Measurements from ENCODE around the gene GARIN3.
A peak's percentile ranks its signal among the peaks of the same experiment; 100 is the strongest.

GARIN3 gene

GRCh38 chr5:157193699-157194424 is 27.8 kb upstream of the GARIN3 start:
- H3K4me2 ChIP-seq (ENCODE audit: insufficient read depth, low read length) = peak overlapping the region; percentile 37; the same call in 1 of the 2 replicates
- peaks cover 63% of the 10 kb centered on the region for H3K4me1 ChIP-seq (ENCODE audit: insufficient read depth, low read length)
- DNase-seq (no peak), ATAC-seq (ENCODE audit: insufficient read depth, low read depth) (peak; percentile 71)
- TF ChIP-seq CTCF (IDR thresholded peaks at IDR 0.05; ENCODE audit: borderline replicate concordance, extremely low read depth, low read length, poor library complexity, severe bottlenecking) (no peak), EZH2 (IDR thresholded peaks at IDR 0.05; ENCODE audit: borderline replicate concordance, low read depth, low read length, severe bottlenecking) (no peak)
- peak overlapping the region; percentile 53 for H3K27ac ChIP-seq (ENCODE audit: low read length)
- no peaks in the 10 kb centered on the region for H3K27me3 ChIP-seq (ENCODE audit: insufficient read depth, low read length, poor library complexity)
- H3K79me2 ChIP-seq (ENCODE audit: insufficient read depth, low read length) = peaks cover 100% of the 10 kb centered on the region
- peaks cover 43% of the 10 kb centered on the region for H4K20me1 ChIP-seq (ENCODE audit: insufficient read depth, low read length)
- H3K9ac ChIP-seq (ENCODE audit: low read depth, low read length) = no peak overlapping the region
- H3K36me3 ChIP-seq (ENCODE audit: insufficient read depth, low read length) = peaks cover 67% of the 10 kb centered on the region
- H2AFZ ChIP-seq (ENCODE audit: low read depth, low read length) = no peak overlapping the region
- no peaks in the 10 kb centered on the region for H3K9me3 ChIP-seq (ENCODE audit: insufficient read depth, low read length, severe bottlenecking)
- no peak overlapping the region for H3K4me3 ChIP-seq (ENCODE audit: low read depth in 1 of 2, low read length in 2 of 2)

GRCh38 chr5:157189223-157189622 is 23.2 kb upstream of the GARIN3 start:
- Histone ChIP-seq H3K9ac (ENCODE audit: low read depth, low read length) (no peak overlapping the region), H3K36me3 (ENCODE audit: insufficient read depth, low read length) (peaks cover 74% of the 10 kb centered on the region), H3K9me3 (ENCODE audit: insufficient read depth, low read length, severe bottlenecking) (no peaks in the 10 kb centered on the region), H3K27ac (ENCODE audit: low read length) (no peak overlapping the region), H2AFZ (ENCODE audit: low read depth, low read length) (no peak overlapping the region), H3K4me3 (ENCODE audit: low read depth in 1 of 2, low read length in 2 of 2) (no peak overlapping the region), H3K27me3 (ENCODE audit: insufficient read depth, low read length, poor library complexity) (no peaks in the 10 kb centered on the region), H3K79me2 (ENCODE audit: insufficient read depth, low read length) (peaks cover 100% of the 10 kb centered on the region), H3K4me1 (ENCODE audit: insufficient read depth, low read length) (peaks cover 83% of the 10 kb centered on the region), H3K4me2 (ENCODE audit: insufficient read depth, low read length) (peak overlapping the region; percentile 43; the same call in 1 of the 2 replicates), H4K20me1 (ENCODE audit: insufficient read depth, low read length) (peaks cover 42% of the 10 kb centered on the region)
- DNase-seq (no peak), ATAC-seq (ENCODE audit: insufficient read depth, low read depth) (no peak)
- TF ChIP-seq CTCF (IDR thresholded peaks at IDR 0.05; ENCODE audit: borderline replicate concordance, extremely low read depth, low read length, poor library complexity, severe bottlenecking) (no peak), EZH2 (IDR thresholded peaks at IDR 0.05; ENCODE audit: borderline replicate concordance, low read depth, low read length, severe bottlenecking) (no peak)

- DNase-seq (no peak), ATAC-seq (ENCODE audit: insufficient read depth, low read depth) (peak; percentile 47)
- no peaks in the 10 kb centered on the region for H3K9me3 ChIP-seq (ENCODE audit: insufficient read depth, low read length, severe bottlenecking)
- H2AFZ ChIP-seq (ENCODE audit: low read depth, low read length) = no peak overlapping the region
- H3K4me3 ChIP-seq (ENCODE audit: low read depth in 1 of 2, low read length in 2 of 2) = peak overlapping the region in 1 of 2 experiments; percentile 10; a peak in 1 of 4 replicates
- peak overlapping the region; percentile 41; the same call in 1 of the 2 replicates for H3K27ac ChIP-seq (ENCODE audit: low read length)
- H3K27me3 ChIP-seq (ENCODE audit: insufficient read depth, low read length, poor library complexity) = no peaks in the 10 kb centered on the region
- peaks cover 38% of the 10 kb centered on the region for H4K20me1 ChIP-seq (ENCODE audit: insufficient read depth, low read length)
- H3K4me1 ChIP-seq (ENCODE audit: insufficient read depth, low read length) = peaks cover 83% of the 10 kb centered on the region
- no peak for TF ChIP-seq EZH2 (IDR thresholded peaks at IDR 0.05; ENCODE audit: borderline replicate concordance, low read depth, low read length, severe bottlenecking)
- no peak overlapping the region for H3K9ac ChIP-seq (ENCODE audit: low read depth, low read length)
- H3K36me3 ChIP-seq (ENCODE audit: insufficient read depth, low read length) = peaks cover 74% of the 10 kb centered on the region
- H3K79me2 ChIP-seq (ENCODE audit: insufficient read depth, low read length) = peaks cover 100% of the 10 kb centered on the region
- H3K4me2 ChIP-seq (ENCODE audit: insufficient read depth, low read length) = peak overlapping the region; percentile 43; the same call in 1 of the 2 replicates
Observed at GRCh38 chr5:157188270-157188669, 22.2 kb upstream of the GARIN3 start.

- no peak for TF ChIP-seq EZH2 (IDR thresholded peaks at IDR 0.05; ENCODE audit: borderline replicate concordance, low read depth, low read length, severe bottlenecking)
- no peak for TF ChIP-seq CTCF (IDR thresholded peaks at IDR 0.05; ENCODE audit: borderline replicate concordance, extremely low read depth, low read length, poor library complexity, severe bottlenecking)
- Histone ChIP-seq H3K4me2 (ENCODE audit: insufficient read depth, low read length) (peak overlapping the region; percentile 33), H3K79me2 (ENCODE audit: insufficient read depth, low read length) (peaks cover 100% of the 10 kb centered on the region), H3K27ac (ENCODE audit: low read length) (0 out of 2 replicates have a peak overlapping the region, but pooled peaks have one; percentile 5), H3K36me3 (ENCODE audit: insufficient read depth, low read length) (peaks cover 68% of the 10 kb centered on the region), H3K27me3 (ENCODE audit: insufficient read depth, low read length, poor library complexity) (no peaks in the 10 kb centered on the region), H2AFZ (ENCODE audit: low read depth, low read length) (no peak overlapping the region), H3K9ac (ENCODE audit: low read depth, low read length) (no peak overlapping the region), H3K4me3 (ENCODE audit: low read depth in 1 of 2, low read length in 2 of 2) (no peak overlapping the region), H4K20me1 (ENCODE audit: insufficient read depth, low read length) (peaks cover 33% of the 10 kb centered on the region), H3K9me3 (ENCODE audit: insufficient read depth, low read length, severe bottlenecking) (no peaks in the 10 kb centered on the region), H3K4me1 (ENCODE audit: insufficient read depth, low read length) (peaks cover 81% of the 10 kb centered on the region)
- DNase-seq (no peak), ATAC-seq (ENCODE audit: insufficient read depth, low read depth) (no peak)
Observed at GRCh38 chr5:157187046-157187754, 21.1 kb upstream of the GARIN3 start.
